HepG2 (cell line): ENCODE data around the gene GNA15. TPM values are rescaled to one million over a fixed set of nuclear protein-coding genes. Genes with fewer than 3 reads are reported as not detected.

ENCODE experiments used
- ATAC-seq: fragments of 200-7000 bp; cut with Tn5 transposase; 3 replicates; pipeline ENCODE4 v1.9.1; 2020; ENCODE audit warnings: mild to moderate bottlenecking, moderate library complexity
- BruUV-seq: library from RNA; stranded (reverse); fragments of 400-500 nt; replicated peaks from 2 replicates; lab custom pipeline; 2021; lab: Mats Ljungman, UMichigan
- CTCF ChIA-PET: fragments of 300-600 bp; formaldehyde crosslinking; extraction: SDS; loops from one replicate; lab custom pipeline; 2021; ENCODE audit warnings: low total read pairs, inconsistent platforms, low intra/inter-chr PET ratio; lab: Yijun Ruan, JAX
- POLR2A ChIA-PET: fragments of 350-600 bp; sonication (Branson Sonifier 250); formaldehyde crosslinking; loops from one replicate; lab custom pipeline; 2020; ENCODE audit warnings: antibody characterized with exemption, inconsistent platforms; lab: Yijun Ruan, JAX
- DNase-seq: peaks from one replicate; pipeline ENCODE4 v3.0.0-alpha.2; 2015; ENCODE audit warnings: low spot score
- FAIRE-seq: peaks from 3 replicates; lab custom pipeline; 2011; peaks lifted over from hg19 to GRCh38; lab: Jason Lieb, UNC
- H2AFZ ChIP-seq: one replicate; pipeline ENCODE4 v1.6.1; 2011; ENCODE audit warnings: low read length, inconsistent platforms
- H3K27ac ChIP-seq: fragments of 300-600 bp; 3 replicates; pipeline ENCODE4 v1.8.0; 2011; ENCODE audit warnings: mixed run types, mild to moderate bottlenecking, mixed read lengths, low read length, inconsistent platforms; ENCODE audit not compliant: insufficient read depth; ENCODE audit errors: extremely low read length
- H3K27me3 ChIP-seq, 2 experiments: fragments of 200-600 bp in 1 of 2; 2 replicates in 1 of 2; 3 replicates in 1 of 2; pipeline versions ENCODE4 v1.6.0 to v1.8.0; 2011; ENCODE audit warnings: low read length in 2 of 2, mild to moderate bottlenecking in 2 of 2, moderate library complexity in 2 of 2, inconsistent platforms in 1 of 2; ENCODE audit not compliant: insufficient read depth in 2 of 2, control insufficient read depth in 1 of 2
- H3K36me3 ChIP-seq, 2 experiments: fragments of 200-600 bp in 1 of 2; replicated peaks in 1 of 2; 2 replicates in 1 of 2; 3 replicates in 1 of 2; pipeline versions ENCODE4 v1.5.1 to v1.8.0; 2011; ENCODE audit warnings: low read length in 2 of 2, inconsistent platforms in 1 of 2; ENCODE audit not compliant: insufficient read depth in 2 of 2, control insufficient read depth in 1 of 2
- H3K4me1 ChIP-seq: 2 replicates; pipeline ENCODE4 v1.5.1; 2012; ENCODE audit warnings: low read length, inconsistent platforms; ENCODE audit not compliant: insufficient read depth
- H3K4me2 ChIP-seq: 2 replicates; pipeline ENCODE4 v1.6.0; 2011; ENCODE audit warnings: low read depth, low read length, inconsistent platforms
- H3K4me3 ChIP-seq, 3 experiments: fragments of 200-600 bp in 1 of 3; sonication (generic), shearing (Covaris generic) in 1 of 3; replicated peaks in 1 of 3; 2 replicates each; pipeline ENCODE4 v1.5.1; 2011 to 2016; ENCODE audit warnings: low read length in 3 of 3, inconsistent platforms in 2 of 3, low read depth in 2 of 3, mild to moderate bottlenecking in 2 of 3, control low read depth in 1 of 3, mixed read lengths in 1 of 3; ENCODE audit not compliant: insufficient read depth in 1 of 3
- H3K79me2 ChIP-seq: one replicate; pipeline ENCODE4 v1.6.1; 2011; ENCODE audit warnings: low read length, inconsistent platforms; ENCODE audit not compliant: insufficient read depth
- H3K9ac ChIP-seq: 2 replicates; pipeline ENCODE4 v1.6.0; 2011; ENCODE audit warnings: mild to moderate bottlenecking, low read depth, low read length, inconsistent platforms; ENCODE audit not compliant: insufficient read depth
- H3K9me3 ChIP-seq: 2 replicates; pipeline ENCODE4 v1.5.1; 2012; ENCODE audit warnings: mild to moderate bottlenecking, low read length
- H4K20me1 ChIP-seq: 2 replicates; pipeline ENCODE4 v1.6.0; 2011; ENCODE audit warnings: inconsistent platforms, mild to moderate bottlenecking, low read length, moderate library complexity; ENCODE audit not compliant: insufficient read depth
- ERF ChIP-seq: IDR thresholded peaks from 2 replicates; pipeline ENCODE4 v1.6.1; 2018; ENCODE audit warnings: missing biosample characterization, missing genetic modification reagents
- FOXJ3 ChIP-seq: sonication (generic); formaldehyde crosslinking; IDR thresholded peaks from 2 replicates; pipeline ENCODE4 v1.4.0; 2020; ENCODE audit warnings: missing genetic modification reagents, mild to moderate bottlenecking, borderline replicate concordance
- MIXL1 ChIP-seq: IDR thresholded peaks from 2 replicates; pipeline ENCODE4 v1.6.1; 2016
- NCOA2 ChIP-seq: sonication (generic); formaldehyde crosslinking; IDR thresholded peaks from 2 replicates; pipeline ENCODE4 v1.8.0; 2022; ENCODE audit warnings: inconsistent platforms
- NFE2L1 ChIP-seq: sonication (generic); formaldehyde crosslinking; IDR thresholded peaks from 2 replicates; pipeline ENCODE4 v1.4.0; 2020; ENCODE audit warnings: missing genetic modification reagents, mild to moderate bottlenecking, borderline replicate concordance
- NR3C1 ChIP-seq: sonication (generic); formaldehyde crosslinking; IDR thresholded peaks from 2 replicates; pipeline ENCODE4 v1.4.0; 2020; ENCODE audit warnings: missing genetic modification reagents
- SSRP1 ChIP-seq: IDR thresholded peaks from 2 replicates; pipeline ENCODE4 v1.6.1; 2016; ENCODE audit warnings: control low read depth
- TCF7 ChIP-seq: sonication (generic); IDR thresholded peaks from 2 replicates; pipeline ENCODE4 v1.6.1; 2016; ENCODE audit warnings: antibody characterized with exemption, low read depth
- TOPORS ChIP-seq: sonication (generic); formaldehyde crosslinking; IDR thresholded peaks from 2 replicates; pipeline ENCODE4 v1.8.0; 2023; ENCODE audit warnings: mild to moderate bottlenecking, missing genetic modification reagents
- ZNF354B ChIP-seq: sonication (generic); formaldehyde crosslinking; IDR thresholded peaks from 2 replicates; pipeline ENCODE4 v1.8.0; 2022; ENCODE audit warnings: mild to moderate bottlenecking, missing genetic modification reagents
- WGBS: methylation state at CpG from one replicate; pipeline ENCODE4 v1.1.6; 2017; ENCODE audit warnings: low lambda C conversion rate; 5-methylcytosine and 5-hydroxymethylcytosine counted together
- in situ Hi-C: cut with HindIII; loops from 2 replicates; pipeline ENCODE4 v1.10.0; 2017; ENCODE audit warnings: low pct_unique_long_range_greater_than_20kb; ENCODE audit not compliant: extremely low pct_ligation_motif_present
- intact Hi-C: fragments of 100-400 bp; cut with micrococcal nuclease; formaldehyde crosslinking; loops from one replicate; pipeline ENCODE4 v1.10.0; 2022; ENCODE audit not compliant: unreplicated experiment
- polyA plus RNA-seq, 8 experiments: library from polyadenylated mRNA; depleted of rRNA in 3 of 8; stranded (reverse) in 7 of 8; unstranded in 1 of 8; fragments of >200 nt; fragmentation: Illumina TruSeq in 4 of 8; extraction: Trizol in 4 of 8; gene quantifications; 2 replicates each; pipeline versions ENCODE4 v1.2.1 to v1.2.3, GENCODE V29; 2011 to 2016; ENCODE audit warnings: low read depth in 4 of 8, missing spikeins in 1 of 8, mixed read lengths in 1 of 8; ENCODE audit not compliant: insufficient read depth in 1 of 8
- total RNA-seq, 5 experiments: library from RNA; depleted of rRNA; stranded (reverse); fragments of >200 nt; fragmentation: Illumina TruSeq; extraction: Trizol; gene quantifications; 2 replicates each; pipeline ENCODE4 v1.2.3, GENCODE V29; 2016; ENCODE audit warnings: low read depth in 1 of 5
- TF ChIP-seq, protein P1 (sequence below): sonication (generic); formaldehyde crosslinking; IDR thresholded peaks from 2 replicates; pipeline ENCODE4 v1.9.0; 2021; ENCODE audit warnings: missing genetic modification reagents, mild to moderate bottlenecking, borderline replicate concordance
- TF ChIP-seq, protein P2 (sequence below), 2 experiments: fragments of 450-650 bp in 1 of 2; sonication (generic) in 1 of 2; formaldehyde crosslinking in 1 of 2; IDR thresholded peaks; 2 replicates each; pipeline versions ENCODE4 v1.6.1 to v1.8.0; 2016 to 2022; ENCODE audit warnings: antibody characterized with exemption in 1 of 2, mild to moderate bottlenecking in 1 of 2, missing genetic modification reagents in 1 of 2

GNA15 gene
- total and polyA plus RNA-seq, 2 of the 13 experiments (the other 11 are each of a cell fraction or from before 2014, with no cell fraction given), result not detected

DNA sequence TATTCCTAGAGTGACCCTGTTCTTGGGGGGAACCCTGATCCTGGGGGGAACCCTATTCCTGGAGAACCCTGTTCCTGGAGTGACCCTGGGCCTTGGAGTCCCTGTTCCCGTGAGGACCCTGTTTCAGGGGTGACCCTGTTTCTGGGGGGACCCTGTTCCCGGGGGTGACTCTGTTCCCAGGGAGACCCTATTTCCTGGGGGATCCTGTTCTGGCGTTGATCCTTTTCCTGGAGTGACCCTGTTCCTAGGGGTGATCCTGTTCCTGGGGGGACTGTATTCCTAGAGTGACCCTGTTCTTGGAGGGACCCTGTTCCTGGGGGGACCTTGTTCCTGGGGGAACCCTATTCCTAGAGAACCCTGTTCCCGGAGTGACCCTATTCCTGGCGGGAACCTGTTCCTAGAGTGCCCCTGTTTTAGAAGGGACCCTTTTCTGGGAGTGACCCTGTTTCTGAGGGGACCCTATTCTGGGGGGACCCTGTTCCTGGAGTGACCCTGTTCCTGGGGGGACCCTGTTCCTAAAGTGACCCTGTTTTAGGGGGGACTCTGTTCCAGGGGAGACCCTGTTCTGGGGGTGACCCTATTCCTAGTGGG lies 15.0 kb downstream of the GNA15 start:
- CTCF ChIA-PET, result no interaction called here
- no peak for DNase-seq
- TF ChIP-seq ZNF354B (CRISPR knock-in tag), result no peak
- no peak for TF ChIP-seq NFE2L1 (CRISPR knock-in tag)
- no peak for TF ChIP-seq NCOA2 (CRISPR knock-in tag)
- TF ChIP-seq SSRP1 (CRISPR knock-in tag), result no peak
- TF ChIP-seq FOXJ3, result no peak
- TF ChIP-seq MIXL1 (CRISPR knock-in tag), result no peak
- TF ChIP-seq, protein P1, sequence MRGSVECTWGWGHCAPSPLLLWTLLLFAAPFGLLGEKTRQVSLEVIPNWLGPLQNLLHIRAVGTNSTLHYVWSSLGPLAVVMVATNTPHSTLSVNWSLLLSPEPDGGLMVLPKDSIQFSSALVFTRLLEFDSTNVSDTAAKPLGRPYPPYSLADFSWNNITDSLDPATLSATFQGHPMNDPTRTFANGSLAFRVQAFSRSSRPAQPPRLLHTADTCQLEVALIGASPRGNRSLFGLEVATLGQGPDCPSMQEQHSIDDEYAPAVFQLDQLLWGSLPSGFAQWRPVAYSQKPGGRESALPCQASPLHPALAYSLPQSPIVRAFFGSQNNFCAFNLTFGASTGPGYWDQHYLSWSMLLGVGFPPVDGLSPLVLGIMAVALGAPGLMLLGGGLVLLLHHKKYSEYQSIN (CRISPR knock-in tag), result no peak
- TF ChIP-seq TOPORS (CRISPR knock-in tag), result no peak
- no peak for TF ChIP-seq NR3C1 (CRISPR knock-in tag)
- TF ChIP-seq TCF7, result no peak
- TF ChIP-seq ERF, result no peak
- TF ChIP-seq, protein P2, sequence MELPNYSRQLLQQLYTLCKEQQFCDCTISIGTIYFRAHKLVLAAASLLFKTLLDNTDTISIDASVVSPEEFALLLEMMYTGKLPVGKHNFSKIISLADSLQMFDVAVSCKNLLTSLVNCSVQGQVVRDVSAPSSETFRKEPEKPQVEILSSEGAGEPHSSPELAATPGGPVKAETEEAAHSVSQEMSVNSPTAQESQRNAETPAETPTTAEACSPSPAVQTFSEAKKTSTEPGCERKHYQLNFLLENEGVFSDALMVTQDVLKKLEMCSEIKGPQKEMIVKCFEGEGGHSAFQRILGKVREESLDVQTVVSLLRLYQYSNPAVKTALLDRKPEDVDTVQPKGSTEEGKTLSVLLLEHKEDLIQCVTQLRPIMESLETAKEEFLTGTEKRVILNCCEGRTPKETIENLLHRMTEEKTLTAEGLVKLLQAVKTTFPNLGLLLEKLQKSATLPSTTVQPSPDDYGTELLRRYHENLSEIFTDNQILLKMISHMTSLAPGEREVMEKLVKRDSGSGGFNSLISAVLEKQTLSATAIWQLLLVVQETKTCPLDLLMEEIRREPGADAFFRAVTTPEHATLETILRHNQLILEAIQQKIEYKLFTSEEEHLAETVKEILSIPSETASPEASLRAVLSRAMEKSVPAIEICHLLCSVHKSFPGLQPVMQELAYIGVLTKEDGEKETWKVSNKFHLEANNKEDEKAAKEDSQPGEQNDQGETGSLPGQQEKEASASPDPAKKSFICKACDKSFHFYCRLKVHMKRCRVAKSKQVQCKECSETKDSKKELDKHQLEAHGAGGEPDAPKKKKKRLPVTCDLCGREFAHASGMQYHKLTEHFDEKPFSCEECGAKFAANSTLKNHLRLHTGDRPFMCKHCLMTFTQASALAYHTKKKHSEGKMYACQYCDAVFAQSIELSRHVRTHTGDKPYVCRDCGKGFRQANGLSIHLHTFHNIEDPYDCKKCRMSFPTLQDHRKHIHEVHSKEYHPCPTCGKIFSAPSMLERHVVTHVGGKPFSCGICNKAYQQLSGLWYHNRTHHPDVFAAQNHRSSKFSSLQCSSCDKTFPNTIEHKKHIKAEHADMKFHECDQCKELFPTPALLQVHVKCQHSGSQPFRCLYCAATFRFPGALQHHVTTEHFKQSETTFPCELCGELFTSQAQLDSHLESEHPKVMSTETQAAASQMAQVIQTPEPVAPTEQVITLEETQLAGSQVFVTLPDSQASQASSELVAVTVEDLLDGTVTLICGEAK (IDR thresholded peaks at IDR 0.05), result no peak
- TF ChIP-seq, protein P2 (CRISPR knock-in tag; IDR thresholded peaks at IDR 0.05), result no peak

More for the DNA sequence above, 15.0 kb downstream of the GNA15 start:
- no peak overlapping the region for H3K4me3 ChIP-seq
- WGBS, result 11% methylated on average over 3 of the region's 5 CpGs
- in situ Hi-C loops (no loop called here), intact Hi-C loops (no loop called here)
- no peak for ATAC-seq
- no peak overlapping the region for H3K9ac ChIP-seq
- H4K20me1 ChIP-seq, result no peaks in the 10 kb centered on the region
- H3K9me3 ChIP-seq, result no peaks in the 10 kb centered on the region
- no peaks in the 10 kb centered on the region for H3K79me2 ChIP-seq
- H3K4me2 ChIP-seq, result no peak overlapping the region
- no peak overlapping the region for H2AFZ ChIP-seq
- peaks cover 4 to 12% of the 10 kb centered on the region in 2 experiments; a peak in 3 of 5 replicates for H3K27me3 ChIP-seq
- H3K36me3 ChIP-seq, result no peaks in the 10 kb centered on the region
- BruUV-seq, result no TSS peak
- POLR2A ChIA-PET, result no interaction called here
- peaks cover 7% of the 10 kb centered on the region for H3K4me1 ChIP-seq
- H3K27ac ChIP-seq, result no peak overlapping the region
- FAIRE-seq, result no peak
